ENCODE results near the gene FBXO42.

DNA sequence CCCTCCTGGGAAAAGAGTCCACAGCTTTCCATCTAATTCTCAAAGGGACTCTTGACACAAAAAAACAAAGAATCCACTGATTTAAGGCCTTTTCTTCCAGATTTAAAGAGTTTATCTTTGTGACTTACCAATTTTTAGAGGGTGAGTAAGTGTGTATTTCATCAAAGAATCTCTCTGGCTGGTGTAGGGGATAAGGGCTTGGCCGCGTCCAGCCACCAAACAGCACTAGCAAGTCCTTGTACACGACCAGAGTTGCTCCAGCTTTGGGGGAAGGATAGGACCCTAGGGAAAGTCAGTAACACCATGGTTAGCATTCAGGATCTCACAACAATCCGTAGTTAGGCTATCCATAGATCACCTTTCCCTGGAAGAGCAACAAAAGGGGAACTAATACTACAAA, 95.8 kb downstream of the FBXO42 start:
- TF ChIP-seq, protein P1, sequence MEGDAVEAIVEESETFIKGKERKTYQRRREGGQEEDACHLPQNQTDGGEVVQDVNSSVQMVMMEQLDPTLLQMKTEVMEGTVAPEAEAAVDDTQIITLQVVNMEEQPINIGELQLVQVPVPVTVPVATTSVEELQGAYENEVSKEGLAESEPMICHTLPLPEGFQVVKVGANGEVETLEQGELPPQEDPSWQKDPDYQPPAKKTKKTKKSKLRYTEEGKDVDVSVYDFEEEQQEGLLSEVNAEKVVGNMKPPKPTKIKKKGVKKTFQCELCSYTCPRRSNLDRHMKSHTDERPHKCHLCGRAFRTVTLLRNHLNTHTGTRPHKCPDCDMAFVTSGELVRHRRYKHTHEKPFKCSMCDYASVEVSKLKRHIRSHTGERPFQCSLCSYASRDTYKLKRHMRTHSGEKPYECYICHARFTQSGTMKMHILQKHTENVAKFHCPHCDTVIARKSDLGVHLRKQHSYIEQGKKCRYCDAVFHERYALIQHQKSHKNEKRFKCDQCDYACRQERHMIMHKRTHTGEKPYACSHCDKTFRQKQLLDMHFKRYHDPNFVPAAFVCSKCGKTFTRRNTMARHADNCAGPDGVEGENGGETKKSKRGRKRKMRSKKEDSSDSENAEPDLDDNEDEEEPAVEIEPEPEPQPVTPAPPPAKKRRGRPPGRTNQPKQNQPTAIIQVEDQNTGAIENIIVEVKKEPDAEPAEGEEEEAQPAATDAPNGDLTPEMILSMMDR (conservative IDR thresholded peaks at IDR 0.05): no peak
- no peak for TF ChIP-seq EZH2 (IDR thresholded peaks at IDR 0.05; ENCODE audit: low read depth)

All from PC-9 (cell line).